ENCODE measurements around the gene DDX25. TPM values are rescaled to one million over a fixed set of nuclear protein-coding genes. Genes with fewer than 3 reads are reported as not detected.

The DDX25 gene
- total RNA-seq, 1 donor: not detected

DNA sequence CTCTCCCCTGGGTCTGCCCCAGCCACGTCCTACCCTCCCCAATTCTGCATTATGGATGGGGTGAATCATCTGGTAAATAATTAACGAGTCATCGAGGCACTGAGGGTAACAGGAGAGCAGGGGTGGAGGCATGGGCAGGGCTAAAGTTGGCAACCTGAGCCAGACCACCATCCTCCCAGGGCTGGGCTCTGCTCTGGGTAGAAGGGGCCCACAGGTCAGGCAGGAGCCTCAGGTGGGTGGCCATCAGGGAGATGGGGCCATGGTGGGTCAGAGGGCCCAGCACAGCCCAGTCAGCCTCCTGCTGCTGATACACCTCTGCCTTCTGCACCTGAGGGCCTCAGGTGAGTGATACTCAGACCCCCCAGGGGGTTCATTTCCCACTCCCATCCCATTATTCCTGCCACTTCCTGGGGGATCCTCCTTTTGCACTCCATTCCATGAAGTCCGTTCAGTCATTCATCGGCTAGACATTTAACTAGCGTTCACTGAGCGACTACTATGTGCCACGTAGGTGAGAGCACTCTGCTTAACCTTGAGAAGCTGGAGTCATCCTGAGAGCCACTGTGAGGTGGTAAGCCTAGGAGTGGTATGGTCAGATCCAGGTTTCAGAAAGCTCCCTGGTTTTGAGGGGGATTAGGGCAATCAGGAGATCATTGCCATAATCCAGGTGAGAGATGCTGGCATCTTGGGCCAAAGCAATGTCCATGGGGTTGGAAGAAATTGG lies 41.7 kb downstream of the DDX25 start, which contains the start of gene VSIG10L2:
TSS of gene VSIG10L2 (plus strand) at position 248 of the 724 bp plus-strand sequence. CDS start at position 260, 12 bp downstream.
- Histone ChIP-seq H2AFZ (ENCODE audit: low read length) (no peak within 1 kb of the TSS), H3K79me2 (ENCODE audit: insufficient read depth, low read length) (no peaks in the 10 kb centered on the region), H3K4me3 (ENCODE audit: insufficient read depth, low read length) (no peak within 1 kb of the TSS), H3K4me1 (ENCODE audit: insufficient read depth, low read length) (peaks cover 8% of the 10 kb centered on the region), H3K27me3 (ENCODE audit: insufficient read depth, low read length) (peaks cover 3% of the 10 kb centered on the region), H4K20me1 (ENCODE audit: insufficient read depth, low read length) (no peaks in the 10 kb centered on the region), H3K4me2 (ENCODE audit: insufficient read depth, low read length) (no peak within 1 kb of the TSS), H3K36me3 (ENCODE audit: insufficient read depth, low read length) (no peaks in the 10 kb centered on the region), H3K9me3 (ENCODE audit: low read depth, low read length) (no peaks in the 10 kb centered on the region), H3K27ac (ENCODE audit: low read depth, low read length) (no peak within 1 kb of the TSS)
- TF ChIP-seq, protein P1, sequence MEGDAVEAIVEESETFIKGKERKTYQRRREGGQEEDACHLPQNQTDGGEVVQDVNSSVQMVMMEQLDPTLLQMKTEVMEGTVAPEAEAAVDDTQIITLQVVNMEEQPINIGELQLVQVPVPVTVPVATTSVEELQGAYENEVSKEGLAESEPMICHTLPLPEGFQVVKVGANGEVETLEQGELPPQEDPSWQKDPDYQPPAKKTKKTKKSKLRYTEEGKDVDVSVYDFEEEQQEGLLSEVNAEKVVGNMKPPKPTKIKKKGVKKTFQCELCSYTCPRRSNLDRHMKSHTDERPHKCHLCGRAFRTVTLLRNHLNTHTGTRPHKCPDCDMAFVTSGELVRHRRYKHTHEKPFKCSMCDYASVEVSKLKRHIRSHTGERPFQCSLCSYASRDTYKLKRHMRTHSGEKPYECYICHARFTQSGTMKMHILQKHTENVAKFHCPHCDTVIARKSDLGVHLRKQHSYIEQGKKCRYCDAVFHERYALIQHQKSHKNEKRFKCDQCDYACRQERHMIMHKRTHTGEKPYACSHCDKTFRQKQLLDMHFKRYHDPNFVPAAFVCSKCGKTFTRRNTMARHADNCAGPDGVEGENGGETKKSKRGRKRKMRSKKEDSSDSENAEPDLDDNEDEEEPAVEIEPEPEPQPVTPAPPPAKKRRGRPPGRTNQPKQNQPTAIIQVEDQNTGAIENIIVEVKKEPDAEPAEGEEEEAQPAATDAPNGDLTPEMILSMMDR (IDR thresholded peaks at IDR 0.05; ENCODE audit: extremely low read depth, low read depth, low read length): no peak
- peak; percentile 56 for DNase-seq (ENCODE audit: insufficient read length, low spot score, missing footprints)

- H4K20me1 ChIP-seq (ENCODE audit: insufficient read depth, low read length): no peaks in the 10 kb centered on the region
- no peak overlapping the region for H3K4me3 ChIP-seq (ENCODE audit: insufficient read depth, low read length)
- H3K4me1 ChIP-seq (ENCODE audit: insufficient read depth, low read length): peaks cover 13% of the 10 kb centered on the region
- no peaks in the 10 kb centered on the region for H3K36me3 ChIP-seq (ENCODE audit: insufficient read depth, low read length)
- no peak overlapping the region for H3K4me2 ChIP-seq (ENCODE audit: insufficient read depth, low read length)
- TF ChIP-seq, protein P1 (IDR thresholded peaks at IDR 0.05; ENCODE audit: extremely low read depth, low read depth, low read length): no peak
- H3K27me3 ChIP-seq (ENCODE audit: insufficient read depth, low read length): no peaks in the 10 kb centered on the region
- no peaks in the 10 kb centered on the region for H3K79me2 ChIP-seq (ENCODE audit: insufficient read depth, low read length)
- peak; percentile 72 for DNase-seq (ENCODE audit: insufficient read length, low spot score, missing footprints)
- H2AFZ ChIP-seq (ENCODE audit: low read length): no peak overlapping the region
- H3K9me3 ChIP-seq (ENCODE audit: low read depth, low read length): no peaks in the 10 kb centered on the region
- no peak overlapping the region for H3K27ac ChIP-seq (ENCODE audit: low read depth, low read length)
Measured at GRCh38 chr11:125946712-125947418, 42.6 kb downstream of the DDX25 start.

GRCh38 chr11:125947419-125948277 lies 43.3 kb downstream of the DDX25 start:
- H3K36me3 ChIP-seq (ENCODE audit: insufficient read depth, low read length): no peaks in the 10 kb centered on the region
- H3K27me3 ChIP-seq (ENCODE audit: insufficient read depth, low read length): no peaks in the 10 kb centered on the region
- no peaks in the 10 kb centered on the region for H3K79me2 ChIP-seq (ENCODE audit: insufficient read depth, low read length)
- H3K4me1 ChIP-seq (ENCODE audit: insufficient read depth, low read length): peaks cover 7% of the 10 kb centered on the region
- no peak overlapping the region for H3K27ac ChIP-seq (ENCODE audit: low read depth, low read length)
- DNase-seq (ENCODE audit: insufficient read length, low spot score, missing footprints): peak; percentile 78
- H2AFZ ChIP-seq (ENCODE audit: low read length): no peak overlapping the region
- H3K4me2 ChIP-seq (ENCODE audit: insufficient read depth, low read length): no peak overlapping the region
- no peak overlapping the region for H3K4me3 ChIP-seq (ENCODE audit: insufficient read depth, low read length)
- no peaks in the 10 kb centered on the region for H3K9me3 ChIP-seq (ENCODE audit: low read depth, low read length)
- TF ChIP-seq, protein P1 (IDR thresholded peaks at IDR 0.05; ENCODE audit: extremely low read depth, low read depth, low read length): no peak
- H4K20me1 ChIP-seq (ENCODE audit: insufficient read depth, low read length): no peaks in the 10 kb centered on the region

Measured in osteoblast (primary cell).